GM21619 (cell line): ENCODE data around the gene ITGB7.
"Not testable (repeated sequence)": the region's sequence is repeated elsewhere in the genome, so short reads cannot be mapped to it uniquely, and the experiment has no call there.

ENCODE experiments used
- ATAC-seq: cut with Tn5 transposase; IDR thresholded peaks from one replicate; pipeline ENCODE4 v1.9.1; 2021; ENCODE audit not compliant: unreplicated experiment

Gene ITGB7

DNA sequence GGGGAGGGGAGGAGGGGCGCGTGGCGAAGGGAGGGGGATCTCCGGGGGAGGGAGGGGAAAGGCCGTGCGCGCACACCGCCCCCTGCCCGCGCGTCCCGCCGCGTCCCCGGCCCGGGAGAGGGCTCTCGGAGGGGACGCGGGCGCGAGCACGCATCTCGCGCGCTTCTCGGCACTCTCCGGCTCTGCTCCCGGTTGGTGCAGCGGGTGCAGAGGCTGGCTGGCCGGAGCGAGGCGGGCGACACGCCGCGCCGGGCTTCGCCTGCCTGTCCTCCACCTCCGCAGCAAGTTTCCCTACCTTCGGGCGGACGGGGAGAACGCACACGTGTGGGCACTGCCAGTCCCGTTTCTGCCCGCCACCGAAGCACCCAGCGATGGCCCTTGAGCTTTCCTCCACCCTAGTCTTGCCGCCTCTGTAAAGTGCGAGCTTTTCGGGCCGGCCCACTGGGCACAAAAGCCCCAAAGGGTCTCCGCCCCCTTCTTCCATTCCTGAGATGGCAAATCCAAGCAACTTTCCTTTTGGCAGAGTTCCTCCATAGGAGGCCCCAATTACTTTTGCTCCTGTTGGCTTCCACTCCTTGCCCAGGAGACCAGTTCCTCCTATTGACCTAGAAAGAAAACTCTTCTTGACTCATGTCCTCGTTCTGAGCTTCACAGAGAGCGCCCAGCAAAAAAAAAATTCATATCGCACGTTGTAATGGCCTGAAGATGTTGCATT lies 26.0 kb downstream of the ITGB7 start:
- peak; percentile 45 for ATAC-seq

DNA sequence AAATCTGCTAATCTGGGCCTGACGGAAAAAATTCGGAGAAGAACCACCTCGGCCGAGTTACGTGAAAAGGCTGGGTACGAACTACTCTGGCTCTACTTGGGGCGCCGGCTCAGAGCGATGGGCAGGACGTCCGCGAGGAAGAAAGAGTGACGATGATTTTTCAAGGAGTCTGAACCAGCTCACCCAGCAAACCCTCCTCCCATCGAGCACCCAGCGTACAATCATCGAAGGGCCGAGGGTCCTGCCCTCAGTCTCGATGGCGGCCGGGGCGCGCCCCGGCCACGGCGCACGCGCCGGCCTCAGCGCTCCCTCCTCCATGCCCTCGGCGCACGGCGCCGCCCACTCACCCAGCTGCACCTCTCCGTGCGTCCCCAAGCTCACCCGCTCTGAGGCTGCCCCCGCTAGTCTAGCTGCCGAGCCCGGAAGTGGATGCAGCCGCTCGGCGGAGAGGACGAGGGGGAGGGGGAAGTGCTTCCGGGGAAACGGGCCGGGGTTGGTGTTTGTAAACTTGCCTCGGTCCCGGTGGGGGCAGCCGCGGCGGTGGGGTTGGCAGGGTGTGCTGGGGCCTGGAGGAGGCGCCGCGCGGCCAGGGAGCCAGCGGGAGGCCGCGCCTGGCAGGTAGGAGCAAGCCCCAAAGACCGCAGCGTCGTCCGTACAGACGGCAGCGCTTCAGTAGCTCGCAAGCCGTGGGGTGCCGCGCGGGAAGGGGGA lies 26.7 kb downstream of the ITGB7 start, which contains the start of the genes CSAD and ZNF740:
Gene CSAD (minus strand): TSS at position 706 of the 711 bp plus-strand sequence. CDS start 7,455 bp downstream, outside the sequence.
Gene ZNF740 (plus strand): TSS at position 503 of the 711 bp plus-strand sequence. CDS start 1,262 bp downstream, outside the sequence.
- ATAC-seq, result peak; percentile 89

DNA sequence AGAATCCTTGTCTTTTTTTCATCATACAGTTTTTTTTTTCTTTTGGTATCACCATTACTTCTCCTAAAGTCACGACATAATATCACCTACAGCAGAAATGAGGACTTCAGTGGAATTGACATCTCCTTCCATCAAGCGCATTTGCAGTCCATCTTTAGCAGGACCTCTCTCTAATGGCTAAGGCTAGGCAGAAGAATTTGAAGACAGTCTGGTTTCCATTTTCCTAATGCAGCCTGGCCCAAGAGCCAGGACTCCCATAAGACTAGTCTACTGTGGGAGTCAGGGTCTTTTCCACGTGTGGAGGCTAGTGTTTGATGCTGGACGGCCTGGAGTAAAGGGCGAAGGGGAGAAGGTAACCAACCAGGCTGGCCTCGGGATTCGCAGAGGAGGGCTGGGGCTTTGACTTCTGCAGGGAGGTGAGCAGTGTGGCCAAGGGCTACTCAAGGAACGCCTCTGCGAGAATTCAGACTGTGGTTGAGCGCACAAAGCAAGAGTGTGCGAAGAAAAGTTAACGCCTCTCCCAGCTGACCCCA lies 27.3 kb downstream of the ITGB7 start:
- peak; percentile 16 for ATAC-seq

DNA sequence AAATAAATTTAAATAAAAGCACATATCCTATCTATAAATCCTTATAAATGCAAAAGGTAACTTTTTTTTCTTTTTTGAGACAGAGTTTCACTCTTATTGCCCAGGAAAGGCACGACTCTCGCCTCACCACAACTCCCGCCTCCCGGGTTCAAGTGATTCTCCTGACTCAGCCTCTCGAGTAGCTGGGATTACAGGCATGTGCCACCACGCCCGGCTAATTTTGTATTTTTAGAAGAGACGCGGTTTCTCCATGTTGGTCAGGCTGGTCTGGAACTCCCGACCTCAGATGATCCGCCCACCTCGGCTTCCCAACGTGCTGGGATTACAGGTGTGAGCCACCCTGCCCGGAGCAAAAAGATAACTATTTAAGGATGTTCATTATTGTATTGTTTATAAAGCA lies 28.2 kb downstream of the ITGB7 start:
- not testable (repeated sequence) for ATAC-seq

DNA sequence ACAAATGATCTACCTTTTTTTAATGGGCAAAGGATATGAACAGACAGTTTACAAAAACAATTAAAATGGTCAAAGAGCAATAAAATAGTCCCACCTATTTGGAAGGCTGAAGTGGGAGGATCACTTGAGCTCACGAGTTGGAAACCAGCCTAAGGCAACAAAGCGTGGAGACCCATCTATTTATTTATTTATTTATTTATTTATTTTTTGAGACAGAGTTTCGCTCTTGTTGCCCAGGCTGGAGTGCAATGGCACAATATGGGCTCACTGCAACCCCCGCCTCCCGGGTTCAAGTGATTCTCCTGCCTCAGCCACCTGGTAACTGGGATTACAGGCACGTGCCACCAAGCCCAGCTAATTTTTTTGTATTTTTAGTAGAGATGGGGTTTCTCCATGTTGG lies 29.6 kb downstream of the ITGB7 start:
- not testable (repeated sequence) for ATAC-seq

DNA sequence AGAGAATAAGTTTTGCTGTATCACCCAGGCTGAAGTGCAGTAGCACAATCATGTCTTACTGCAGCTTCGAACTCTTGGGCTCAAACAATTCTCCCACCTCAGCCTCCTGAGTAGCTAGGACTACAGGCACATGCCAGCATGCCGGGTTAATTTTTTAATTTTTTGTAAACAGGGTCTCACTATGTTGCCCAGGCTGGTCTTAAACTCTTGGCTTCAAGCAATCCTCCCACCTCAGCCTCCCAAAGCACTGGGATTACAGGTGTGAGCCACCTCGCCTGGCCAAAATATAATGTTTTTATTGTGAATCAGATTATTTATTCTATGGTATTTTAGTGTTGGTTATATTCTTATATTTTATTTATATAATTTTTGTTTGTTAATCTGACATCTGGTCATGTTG lies 30.3 kb downstream of the ITGB7 start:
- ATAC-seq, result no peak

DNA sequence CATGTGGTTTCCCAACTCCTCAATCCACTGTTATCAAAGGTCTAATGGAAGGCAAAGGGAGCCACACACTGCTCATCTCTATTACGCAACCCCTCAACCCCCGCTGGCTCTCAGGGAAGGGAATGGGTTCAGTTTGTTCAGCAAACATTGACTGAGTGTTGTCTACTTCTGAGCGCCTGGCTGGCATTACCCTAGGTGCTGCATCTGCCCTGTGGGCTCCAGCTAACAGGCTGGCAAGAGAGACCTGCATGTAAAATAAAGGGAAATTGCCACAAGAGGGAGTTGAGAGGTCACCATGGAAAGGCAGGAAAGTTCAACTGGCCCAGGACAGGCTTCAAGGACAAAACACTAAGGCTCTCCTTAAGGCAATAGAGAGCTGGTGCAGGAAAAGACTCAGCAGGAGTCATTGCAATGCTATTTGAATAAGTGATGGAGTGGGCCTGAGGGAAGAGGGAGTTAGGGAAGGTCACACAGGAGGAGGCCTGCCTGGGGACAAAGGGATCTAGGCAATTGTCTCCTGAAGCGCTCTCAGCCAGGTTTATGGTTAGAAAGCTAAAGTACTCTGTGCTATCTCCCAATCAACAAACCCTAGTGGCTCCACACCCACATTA lies 32.1 kb downstream of the ITGB7 start:
- no peak for ATAC-seq

DNA sequence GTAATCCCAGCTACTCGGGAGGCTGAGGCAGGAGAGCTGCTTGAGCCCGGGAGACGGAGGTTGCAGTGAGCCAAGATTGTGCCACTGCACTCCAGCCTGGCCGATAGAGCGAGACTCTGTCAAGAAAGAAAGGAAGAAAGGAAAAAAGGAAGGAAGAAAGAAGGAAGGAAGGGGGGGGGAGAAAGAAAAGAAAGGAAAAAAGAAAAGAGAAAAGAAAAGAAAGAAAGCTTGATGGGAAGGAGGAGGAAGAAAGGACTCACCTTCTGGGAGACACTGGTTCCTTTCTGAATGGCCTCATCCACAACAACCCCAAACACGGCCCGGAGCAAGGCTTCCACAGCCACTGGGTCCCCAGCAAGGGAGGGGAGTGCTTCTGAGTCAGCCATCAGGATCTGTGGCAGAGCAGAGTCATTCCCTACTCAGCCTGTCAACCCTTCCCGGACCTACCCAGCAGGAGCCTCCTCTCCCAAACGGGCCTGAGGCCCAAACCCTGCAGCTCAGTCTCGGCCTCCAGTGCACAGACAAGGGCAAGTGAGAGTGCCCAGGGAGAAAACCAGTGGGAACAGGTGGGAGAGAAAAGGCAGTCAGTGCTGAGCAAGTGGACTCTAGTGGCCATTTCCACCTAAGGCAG lies 33.9 kb downstream of the ITGB7 start:
- no peak for ATAC-seq

DNA sequence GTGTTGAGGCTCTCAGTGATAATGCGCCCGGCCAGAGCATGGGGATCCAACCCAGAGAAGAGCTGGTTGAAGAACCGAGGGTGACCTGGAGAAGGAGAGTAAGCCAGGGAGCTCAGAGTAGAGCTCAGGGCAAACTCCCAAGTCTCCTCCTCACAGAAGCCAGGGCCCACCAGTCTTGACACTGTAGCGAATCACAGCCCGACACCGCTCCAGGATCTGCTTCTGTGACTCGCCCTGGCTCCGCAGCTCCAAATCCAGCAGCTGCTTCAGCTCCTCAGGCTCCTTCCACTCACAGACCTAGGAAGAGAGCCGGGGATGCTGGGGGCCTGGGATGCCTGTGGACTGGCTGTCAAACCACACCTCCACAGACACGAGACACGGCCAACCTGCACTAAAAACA lies 34.7 kb downstream of the ITGB7 start:
- no peak for ATAC-seq

DNA sequence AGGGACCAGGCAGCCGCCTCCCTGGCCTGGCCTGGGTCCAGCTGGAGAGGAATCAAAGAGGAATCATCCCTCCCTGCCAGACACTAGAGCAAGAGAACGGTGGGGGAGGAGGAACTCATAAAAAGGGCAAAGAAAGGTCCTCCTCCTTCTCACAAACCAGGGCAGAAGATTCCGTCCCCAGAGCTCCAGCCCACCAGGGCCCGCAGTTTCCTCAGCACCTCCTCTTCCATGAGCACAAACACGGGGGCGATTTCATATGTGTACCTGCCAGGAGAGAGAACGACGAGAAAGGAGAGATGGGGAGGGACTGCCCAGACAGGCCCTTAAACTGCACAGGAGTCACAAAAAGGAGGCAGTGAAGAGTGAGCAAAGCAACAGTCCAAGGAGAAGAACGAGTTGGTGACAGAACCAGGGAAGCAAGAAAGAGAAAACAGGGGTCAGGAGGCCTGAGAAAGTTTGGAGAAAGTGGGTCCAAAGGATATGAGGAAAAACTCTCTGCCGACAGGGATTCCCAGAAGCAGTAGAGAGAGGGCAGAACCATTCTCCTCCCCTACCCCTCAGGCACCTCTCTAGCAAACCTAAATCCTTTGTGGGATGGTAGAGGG lies 35.2 kb downstream of the ITGB7 start:
- no peak for ATAC-seq

DNA sequence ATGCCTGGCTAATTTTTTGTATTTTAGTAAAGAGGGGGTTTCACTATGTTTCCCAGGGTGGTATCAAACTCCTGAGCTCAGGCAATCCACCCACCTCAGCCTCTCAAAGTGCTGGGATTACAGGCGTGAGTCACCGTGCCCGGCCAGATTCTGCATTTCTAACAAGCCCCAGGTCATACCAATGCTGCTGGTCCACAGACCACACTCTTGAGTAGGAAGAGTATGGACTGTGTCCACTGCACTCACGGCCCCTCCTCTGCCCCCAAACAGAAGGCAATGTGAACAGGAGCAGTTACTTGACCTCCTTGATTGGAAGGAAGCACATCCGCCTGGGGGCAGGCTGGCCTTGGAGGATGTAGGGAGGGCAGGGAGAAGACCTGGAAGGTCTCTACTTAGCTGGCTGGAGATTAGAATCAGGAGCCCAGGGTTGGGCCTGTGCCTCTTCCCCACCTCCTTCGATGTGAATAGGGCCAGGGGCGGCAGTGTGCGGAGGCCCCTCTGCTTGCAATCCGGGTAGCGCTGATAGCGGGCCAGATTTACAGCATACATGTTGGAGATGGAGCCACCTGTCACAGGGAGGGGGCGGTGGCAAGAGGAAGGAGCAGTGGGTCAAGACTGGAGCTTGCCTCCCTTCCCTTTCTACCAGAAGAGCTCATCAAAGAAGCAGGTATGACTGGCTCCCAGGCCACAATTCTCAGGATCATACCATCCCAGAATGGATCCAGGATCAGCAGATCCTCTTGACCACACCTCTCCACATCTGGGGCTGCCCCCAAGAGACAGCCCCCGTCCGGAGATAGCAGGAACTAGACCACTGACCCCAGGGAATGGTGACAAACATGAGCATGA lies 36.0 kb downstream of the ITGB7 start:
- ATAC-seq, result no peak

DNA sequence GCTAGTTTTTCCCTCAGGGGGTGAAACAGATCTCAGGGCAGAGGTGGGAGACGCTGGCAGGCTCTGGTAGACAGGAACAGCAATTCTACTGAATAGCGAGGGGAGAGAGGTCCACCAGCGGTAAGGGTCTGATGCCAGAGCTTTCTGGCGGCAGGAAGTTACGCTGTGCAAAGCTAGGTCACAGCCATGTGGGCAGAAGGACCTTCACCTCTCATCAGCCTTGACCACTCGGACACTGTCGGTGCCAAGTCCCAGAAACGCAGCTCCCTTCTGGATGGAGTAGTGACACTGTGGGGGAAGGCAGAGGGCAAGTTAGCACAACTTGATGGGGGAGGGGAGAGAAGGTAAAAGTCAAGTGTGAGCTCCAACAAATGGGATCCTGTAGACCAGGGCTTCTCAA lies 36.8 kb downstream of the ITGB7 start:
- ATAC-seq, result no peak

DNA sequence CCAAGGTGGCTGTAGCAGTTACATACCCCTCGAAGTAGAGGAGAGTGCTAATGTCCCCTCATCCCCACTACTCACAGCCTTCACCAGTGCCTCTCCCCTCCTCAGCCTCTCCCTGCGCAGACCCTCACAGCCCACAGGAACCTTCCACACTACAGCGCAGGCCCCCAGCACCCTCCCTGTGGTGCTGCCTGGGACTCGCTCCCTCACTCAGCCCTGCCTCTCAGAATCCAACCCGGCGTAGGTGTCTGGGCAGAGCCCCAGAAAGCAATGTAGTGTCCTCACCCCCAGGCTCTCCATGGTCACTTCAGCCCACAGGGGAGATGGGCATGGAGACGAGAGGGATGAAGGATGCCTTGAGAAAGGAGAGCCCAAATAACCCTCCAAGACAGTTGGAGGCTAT lies 37.4 kb downstream of the ITGB7 start:
- no peak for ATAC-seq

DNA sequence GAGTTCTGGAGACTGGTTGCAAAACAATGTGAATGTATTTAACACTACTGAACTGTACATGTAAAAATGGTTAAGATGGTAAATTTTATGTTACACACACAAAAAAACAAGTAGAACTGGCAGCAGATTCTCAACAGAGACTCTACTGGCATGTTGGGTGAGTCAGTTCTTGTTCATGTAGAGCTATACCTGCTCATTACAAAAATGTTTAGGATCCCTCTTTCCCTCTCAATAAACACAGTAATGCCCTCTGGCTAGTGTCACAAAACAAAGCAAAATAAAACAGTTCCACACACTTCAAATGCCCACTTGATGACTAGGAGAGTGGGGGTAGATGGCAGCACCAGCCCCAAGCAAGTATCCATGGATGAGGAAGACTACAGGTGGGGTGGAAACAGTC lies 40.2 kb downstream of the ITGB7 start:
- ATAC-seq, result no peak

DNA sequence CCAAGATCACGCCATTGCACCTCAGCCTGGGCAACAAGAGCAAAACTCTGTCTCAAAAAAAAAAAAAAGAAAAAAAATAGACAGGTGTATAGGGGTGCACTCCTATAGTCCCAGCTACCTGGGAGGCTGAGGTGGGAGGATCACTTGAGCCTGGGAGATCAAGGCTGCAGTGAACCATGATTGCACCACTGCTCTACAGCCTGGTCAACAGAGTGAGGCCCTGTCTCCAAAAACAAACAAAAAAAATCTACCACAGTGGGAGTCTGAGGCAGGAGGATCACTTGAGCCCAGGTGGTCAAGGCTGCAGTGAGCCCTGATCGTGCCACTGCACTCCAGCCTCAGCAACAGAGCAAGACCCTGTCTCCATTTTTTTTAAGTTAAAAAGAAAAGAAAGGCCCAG lies 44.0 kb downstream of the ITGB7 start:
- not testable (repeated sequence) for ATAC-seq

DNA sequence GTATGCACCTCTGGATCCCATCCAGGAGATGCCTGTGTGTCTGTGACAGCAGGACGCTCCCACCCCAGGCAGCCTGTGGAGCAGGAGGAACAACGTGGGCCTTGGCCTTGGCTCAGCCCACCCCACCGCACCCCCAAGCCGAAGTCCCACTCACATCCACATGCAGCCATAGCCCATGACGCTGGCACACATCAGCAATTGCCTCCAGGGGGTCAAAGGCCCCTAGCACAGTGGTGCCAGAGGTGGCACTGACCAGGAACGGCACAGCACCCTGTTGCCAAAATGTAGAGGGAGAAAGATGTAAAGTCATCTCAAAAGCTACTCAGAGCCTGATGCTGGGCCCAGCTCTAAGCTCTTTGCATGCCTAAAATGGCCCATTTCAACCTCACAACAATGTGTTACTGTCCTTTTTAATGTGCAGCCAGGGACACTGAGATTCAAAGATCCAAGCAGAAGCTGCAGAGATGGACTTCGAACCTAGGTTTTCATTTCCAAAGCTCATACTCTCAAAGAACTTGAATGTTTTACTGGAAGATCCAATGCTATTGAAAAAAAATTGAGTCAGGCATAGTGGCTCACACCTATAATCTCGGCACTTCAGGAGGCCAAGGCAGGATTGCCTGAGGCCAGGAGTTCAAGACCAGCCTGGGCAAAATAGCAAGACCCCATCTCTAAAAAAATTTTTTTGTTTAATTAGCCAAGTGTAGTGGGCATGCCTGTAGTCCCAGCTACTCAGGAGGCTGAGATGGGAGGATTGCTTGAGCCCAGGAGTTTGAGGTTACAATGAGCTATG lies 45.7 kb downstream of the ITGB7 start:
- ATAC-seq, result no peak

DNA sequence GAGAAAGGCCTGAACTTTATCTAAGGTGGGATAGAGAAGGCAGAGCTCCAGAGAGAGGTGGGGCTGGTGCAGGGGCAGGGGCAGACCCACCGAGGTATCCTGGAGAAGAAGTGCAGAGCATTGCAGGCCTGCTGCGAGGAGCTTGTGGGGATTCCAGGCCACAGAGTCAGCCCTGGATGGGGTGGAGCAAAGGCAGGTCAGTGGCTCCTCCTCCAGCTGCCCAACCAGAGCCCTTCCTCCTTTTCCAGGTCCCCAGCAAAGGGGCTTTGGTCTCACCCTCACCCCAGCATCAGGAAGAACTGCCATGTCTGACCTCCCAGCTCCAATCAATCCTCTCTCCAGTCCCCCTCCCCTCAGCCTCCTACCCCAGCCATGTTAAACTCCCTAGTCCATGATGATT lies 46.4 kb downstream of the ITGB7 start:
- no peak for ATAC-seq

DNA sequence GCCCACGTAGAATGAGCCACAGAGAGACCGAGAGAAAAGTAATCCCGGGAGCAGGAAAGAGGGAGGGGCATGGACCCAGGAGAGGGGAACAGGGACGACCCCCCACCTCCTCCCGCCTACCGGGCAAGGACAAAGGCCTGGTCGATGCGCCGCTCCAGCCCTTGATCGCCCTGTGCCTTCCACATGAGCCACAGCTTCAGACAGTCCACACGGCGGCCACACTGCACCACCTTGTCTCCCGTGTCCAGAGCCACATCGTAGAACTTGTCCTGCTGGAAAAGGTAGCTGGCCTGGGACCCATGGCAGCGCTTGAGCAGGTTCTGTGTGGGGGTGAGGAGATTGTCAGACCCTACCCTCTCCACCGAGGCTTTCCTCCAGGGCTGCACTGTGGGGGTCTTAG lies 47.1 kb downstream of the ITGB7 start:
- no peak for ATAC-seq

DNA sequence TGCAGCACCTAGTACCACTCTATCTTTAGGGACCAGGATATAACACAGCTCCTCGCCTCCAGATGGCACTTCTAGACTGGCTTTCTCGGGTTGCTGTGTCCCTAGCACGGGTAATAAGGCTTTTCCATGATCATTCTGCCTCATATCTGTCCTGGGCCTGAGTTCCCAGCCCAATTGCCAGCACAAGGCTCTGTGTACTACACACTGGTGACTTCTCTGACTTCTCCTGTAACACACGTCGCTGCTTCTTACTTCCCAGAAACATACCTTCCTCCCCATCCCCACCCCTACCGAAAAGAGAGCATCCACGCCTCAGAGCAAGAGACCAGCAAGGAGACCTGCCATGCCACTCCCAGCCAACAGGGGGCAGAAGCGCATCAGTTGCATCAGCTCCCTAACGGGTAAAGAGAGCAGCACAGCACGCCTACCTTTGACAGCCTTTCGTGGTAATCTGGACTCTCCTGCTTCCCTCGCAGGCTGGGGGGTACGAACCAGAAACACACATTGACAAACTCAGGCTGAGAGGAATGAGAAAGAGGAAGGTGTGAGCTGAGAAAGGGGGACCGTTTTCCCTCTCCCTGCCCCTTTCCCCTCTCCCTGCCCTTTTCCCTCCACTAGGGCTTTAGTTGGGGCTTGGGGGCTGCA lies 47.7 kb downstream of the ITGB7 start:
- ATAC-seq, result no peak
